Tibial nerve (tissue), 4 donors: ENCODE measurements around the gene LMX1A.

Experiments
- CTCF ChIP-seq, 5 experiments: fragments of 200-600 bp in 3 of 5; fragments of 450-650 bp in 2 of 5; sonication (generic) in 3 of 5; IDR thresholded peaks; one replicate each; pipeline ENCODE4 v1.5.1; 2016 to 2019; ENCODE audit warnings: antibody characterized with exemption in 5 of 5, mild to moderate bottlenecking in 3 of 5, moderate library complexity in 2 of 5
- EP300 ChIP-seq, 2 donors: sonication (generic); formaldehyde crosslinking; IDR thresholded peaks; one replicate each; pipeline ENCODE4 v1.6.1; 2017; ENCODE audit warnings: antibody characterized with exemption in 2 of 2, mild to moderate bottlenecking in 1 of 2
- POLR2A ChIP-seq, 2 donors: fragments of 450-650 bp; IDR thresholded peaks; one replicate each; pipeline ENCODE4 v1.6.1; 2017; ENCODE audit warnings: antibody characterized with exemption in 2 of 2, mild to moderate bottlenecking in 2 of 2, moderate library complexity in 2 of 2

- TF ChIP-seq CTCF (IDR thresholded peaks at IDR 0.05) (no peak), POLR2A (IDR thresholded peaks at IDR 0.05) (no peak), EP300 (IDR thresholded peaks at IDR 0.05) (no peak)
Observed at GRCh38 chr1:165259706-165260428, 96.6 kb downstream of the LMX1A start.
